GM23338 (cell line): ENCODE results near the gene ATP8B4. TPM values are rescaled to one million over a fixed set of nuclear protein-coding genes. Genes with fewer than 3 reads are reported as not detected.

ENCODE experiments used
- ATAC-seq: fragments of 200-7000 bp; cut with Tn5 transposase; 3 replicates; pipeline ENCODE4 v1.9.1; 2020
- DNase-seq: peaks from one replicate; pipeline ENCODE4 v3.0.0-alpha.2; 2015; ENCODE audit warnings: low spot score
- H2AFZ ChIP-seq: fragments of 200-600 bp; sonication (generic); 2 replicates; pipeline ENCODE4 v1.8.0; 2016; ENCODE audit warnings: antibody characterized with exemption, mild to moderate bottlenecking, moderate library complexity
- H3F3A ChIP-seq: fragments of 200-600 bp; sonication (generic); replicated peaks from 2 replicates; pipeline ENCODE4 v1.8.0; 2017; ENCODE audit warnings: antibody characterized with exemption, mixed run types, low read depth
- H3K27ac ChIP-seq: fragments of 200-600 bp; sonication (generic); 2 replicates; pipeline ENCODE4 v1.6.1; 2016; ENCODE audit warnings: low read depth
- H3K27me3 ChIP-seq: fragments of 200-600 bp; sonication (generic); 2 replicates; pipeline ENCODE4 v1.8.0; 2016; ENCODE audit warnings: mild to moderate bottlenecking, mixed run types, moderate library complexity; ENCODE audit not compliant: insufficient read depth
- H3K36me3 ChIP-seq: fragments of 200-600 bp; sonication (generic); 2 replicates; pipeline ENCODE4 v1.8.0; 2016; ENCODE audit warnings: mild to moderate bottlenecking; ENCODE audit not compliant: insufficient read depth
- H3K4me1 ChIP-seq: fragments of 200-600 bp; sonication (generic); 2 replicates; pipeline ENCODE4 v1.8.0; 2016; ENCODE audit warnings: mild to moderate bottlenecking, moderate library complexity; ENCODE audit not compliant: insufficient read depth
- H3K4me2 ChIP-seq: fragments of 200-600 bp; sonication (generic); 2 replicates; pipeline ENCODE4 v1.7.1; 2017; ENCODE audit warnings: mixed run types
- H3K4me3 ChIP-seq: fragments of 200-600 bp; sonication (generic); 2 replicates; pipeline ENCODE4 v1.6.1; 2016; ENCODE audit warnings: mixed run types
- H3K79me2 ChIP-seq: fragments of 200-600 bp; sonication (generic); replicated peaks from 2 replicates; pipeline ENCODE4 v1.8.0; 2017; ENCODE audit warnings: mild to moderate bottlenecking; ENCODE audit not compliant: insufficient read depth
- H3K9me2 ChIP-seq: fragments of 200-600 bp; sonication (generic); 2 replicates; pipeline ENCODE4 v1.8.0; 2017; ENCODE audit not compliant: insufficient read depth
- H4K20me1 ChIP-seq: fragments of 200-600 bp; sonication (generic); replicated peaks from 2 replicates; pipeline ENCODE4 v1.8.0; 2017; ENCODE audit warnings: mild to moderate bottlenecking; ENCODE audit not compliant: insufficient read depth
- H3K27ac Mint-ChIP-seq: 2 replicates; pipeline ENCODE4 v1.8.0; 2020; ENCODE audit warnings: inconsistent platforms, mild to moderate bottlenecking, moderate library complexity, mixed read lengths
- H3K27me3 Mint-ChIP-seq: 3 replicates; pipeline ENCODE4 v1.8.0; 2022; ENCODE audit warnings: low read depth, mild to moderate bottlenecking, moderate library complexity, mixed read lengths, inconsistent platforms; ENCODE audit not compliant: insufficient read depth, poor library complexity
- H3K36me3 Mint-ChIP-seq: 3 replicates; pipeline ENCODE4 v1.8.0; 2021; ENCODE audit warnings: low read depth, mild to moderate bottlenecking, inconsistent platforms, moderate library complexity, mixed read lengths
- H3K4me1 Mint-ChIP-seq: 3 replicates; pipeline ENCODE4 v1.8.0; 2020; ENCODE audit warnings: mild to moderate bottlenecking, inconsistent platforms, mixed read lengths
- H3K4me3 Mint-ChIP-seq: 3 replicates; pipeline ENCODE4 v1.8.0; 2021; ENCODE audit warnings: moderate library complexity, mild to moderate bottlenecking, inconsistent platforms, mixed read lengths
- H3K9me3 Mint-ChIP-seq: 3 replicates; pipeline ENCODE4 v1.8.0; 2020; ENCODE audit warnings: moderate library complexity, mild to moderate bottlenecking, inconsistent platforms, mixed read lengths
- CREB1 ChIP-seq: fragments of 250-450 bp; sonication (Bioruptor Pico); IDR thresholded peaks from 2 replicates; pipeline ENCODE4 v1.5.0; 2020; ENCODE audit warnings: low read depth, mild to moderate bottlenecking, moderate library complexity
- EZH2 ChIP-seq: fragments of 200-600 bp; sonication (generic); IDR thresholded peaks from one replicate; pipeline ENCODE4 v1.8.0; 2017; ENCODE audit warnings: antibody characterized with exemption, mild to moderate bottlenecking, low read depth; ENCODE audit not compliant: unreplicated experiment
- EZH2phosphoT487 ChIP-seq: fragments of 200-600 bp; sonication (generic); IDR thresholded peaks from one replicate; pipeline ENCODE4 v1.8.1; 2018; ENCODE audit warnings: antibody characterized with exemption; ENCODE audit not compliant: unreplicated experiment
- NANOG ChIP-seq: IDR thresholded peaks from 2 replicates; pipeline ENCODE4 v1.6.1; 2016; ENCODE audit warnings: antibody characterized with exemption, borderline replicate concordance
- POLR2AphosphoS5 ChIP-seq: IDR thresholded peaks from 2 replicates; pipeline ENCODE4 v1.6.1; 2016; ENCODE audit warnings: antibody characterized with exemption, low read depth
- REST ChIP-seq: IDR thresholded peaks from one replicate; pipeline ENCODE4 v1.6.1; 2018; ENCODE audit warnings: antibody characterized with exemption; ENCODE audit not compliant: unreplicated experiment
- ZNF331 ChIP-seq: fragments of 250-450 bp; sonication (Bioruptor Pico); IDR thresholded peaks from 2 replicates; pipeline ENCODE4 v1.5.0; 2020; ENCODE audit warnings: low read depth, mild to moderate bottlenecking, moderate library complexity
- polyA plus RNA-seq: library from polyadenylated mRNA; unstranded; fragments of >200 nt; fragmentation: Nextera tagmentation; extraction: Ambion mirVana; gene quantifications from 2 replicates; pipeline ENCODE4 v1.2.1, GENCODE V29; 2016
- total RNA-seq: library from RNA; depleted of rRNA; stranded (reverse); fragments of >200 nt; shearing (Covaris generic); gene quantifications from 2 replicates; pipeline ENCODE4 v1.2.3, GENCODE V29; 2014
- TF ChIP-seq, protein P1 (sequence below): IDR thresholded peaks from 2 replicates; pipeline ENCODE4 v1.6.1; 2016; ENCODE audit warnings: antibody characterized with exemption

The ATP8B4 gene
- total and polyA plus RNA-seq, 2 experiments from 2014 or later, result 0.24 TPM; not detected in 1

DNA sequence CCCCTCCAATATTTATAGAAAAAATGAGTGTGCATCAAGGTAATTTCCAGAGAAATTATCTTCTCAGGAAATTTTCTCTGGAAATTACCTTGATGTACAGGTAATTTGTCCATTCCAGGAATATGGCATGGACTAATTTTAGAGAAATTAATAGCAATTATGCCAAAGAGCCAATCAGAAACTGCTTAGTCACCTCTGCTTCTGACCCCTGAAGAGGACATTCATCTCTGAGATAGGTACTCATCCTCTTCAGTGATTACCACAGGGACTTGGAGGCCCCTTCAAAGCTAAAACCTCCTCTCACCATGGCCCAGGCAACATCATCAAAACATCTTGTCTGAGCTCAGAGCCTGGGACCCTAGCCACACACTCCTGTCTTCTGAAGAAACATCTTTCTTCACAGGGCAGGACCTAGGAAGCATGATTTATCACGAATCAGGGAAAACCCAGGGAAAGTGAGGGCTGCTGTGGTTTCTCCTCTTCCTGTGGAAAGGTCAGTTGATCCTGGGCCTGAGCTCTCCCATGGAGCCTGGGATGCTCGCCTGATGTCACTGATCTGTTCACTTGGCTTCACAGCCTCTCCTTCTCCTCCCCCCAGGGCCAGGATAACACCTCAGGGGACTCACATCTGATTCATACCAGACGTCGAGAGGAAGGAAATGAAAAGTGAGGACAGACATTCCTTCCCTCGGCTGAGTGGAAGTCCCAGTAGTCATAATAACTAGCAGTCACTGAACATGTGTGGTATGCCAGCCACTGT, 287.6 kb downstream of the ATP8B4 start (continued):
- TF ChIP-seq CREB1 (CRISPR knock-in tag) (no peak), EZH2phosphoT487 (no peak), POLR2AphosphoS5 (no peak), REST (no peak), NANOG (no peak), ZNF331 (CRISPR knock-in tag) (no peak), EZH2 (no peak)
- TF ChIP-seq, protein P1, sequence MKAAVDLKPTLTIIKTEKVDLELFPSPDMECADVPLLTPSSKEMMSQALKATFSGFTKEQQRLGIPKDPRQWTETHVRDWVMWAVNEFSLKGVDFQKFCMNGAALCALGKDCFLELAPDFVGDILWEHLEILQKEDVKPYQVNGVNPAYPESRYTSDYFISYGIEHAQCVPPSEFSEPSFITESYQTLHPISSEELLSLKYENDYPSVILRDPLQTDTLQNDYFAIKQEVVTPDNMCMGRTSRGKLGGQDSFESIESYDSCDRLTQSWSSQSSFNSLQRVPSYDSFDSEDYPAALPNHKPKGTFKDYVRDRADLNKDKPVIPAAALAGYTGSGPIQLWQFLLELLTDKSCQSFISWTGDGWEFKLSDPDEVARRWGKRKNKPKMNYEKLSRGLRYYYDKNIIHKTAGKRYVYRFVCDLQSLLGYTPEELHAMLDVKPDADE, result no peak

DNA sequence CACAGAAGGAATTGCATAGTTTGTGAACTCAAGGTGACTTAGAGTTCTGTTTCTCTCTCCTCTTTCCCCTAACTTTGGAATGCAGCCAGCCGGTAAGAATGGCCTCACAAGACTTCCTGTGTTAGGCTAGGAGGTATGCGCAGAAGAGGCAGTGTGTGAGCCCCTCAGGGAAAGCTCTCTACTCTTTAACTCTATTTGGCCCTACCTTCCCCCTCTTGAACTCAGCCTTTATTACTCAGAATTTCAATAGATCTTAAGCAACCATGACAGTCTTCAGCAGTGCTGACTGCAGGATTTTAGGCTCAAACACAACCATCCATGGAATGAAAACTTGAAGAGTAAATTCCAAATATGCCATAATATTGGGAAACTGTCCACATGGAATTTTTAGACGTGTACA, 288.6 kb downstream of the ATP8B4 start:
- Mint-ChIP-seq H3K4me1 (peaks cover 5% of the 10 kb centered on the region; the same call in 2 of the 3 replicates), H3K4me3 (no peak overlapping the region), H3K27me3 (no peaks in the 10 kb centered on the region), H3K27ac (no peak overlapping the region), H3K36me3 (no peaks in the 10 kb centered on the region), H3K9me3 (no peaks in the 10 kb centered on the region; the same call in 2 of the 3 replicates)
- Histone ChIP-seq H3K4me2 (no peak overlapping the region), H3K4me1 (no peaks in the 10 kb centered on the region), H3K79me2 (no peaks in the 10 kb centered on the region), H3K27me3 (no peaks in the 10 kb centered on the region), H4K20me1 (no peaks in the 10 kb centered on the region), H2AFZ (peak overlapping the region; percentile 74; the same call in 1 of the 2 replicates), H3K9me2 (peaks cover 7% of the 10 kb centered on the region; the same call in 1 of the 2 replicates), H3K4me3 (no peak overlapping the region), H3F3A (no peaks in the 10 kb centered on the region), H3K27ac (no peak overlapping the region), H3K36me3 (no peaks in the 10 kb centered on the region)
- no peak for TF ChIP-seq POLR2AphosphoS5
- TF ChIP-seq ZNF331 (CRISPR knock-in tag), result no peak
- ATAC-seq, result no peak
- peak; percentile 29 for DNase-seq
